M059J (cell line): Measurements from ENCODE around the gene PRR23B. TPM values are rescaled to one million over a fixed set of nuclear protein-coding genes. Genes with fewer than 3 reads are reported as not detected.

Experiments used
- DNase-seq: peaks from one replicate; pipeline ENCODE4 v3.0.0-alpha.2; 2012; ENCODE audit warnings: low read depth
- total RNA-seq: library from RNA; depleted of rRNA; stranded (reverse); fragments of >200 nt; shearing (Covaris generic); gene quantifications from 2 replicates; pipeline ENCODE4 v1.2.3, GENCODE V29; 2014; rRNA removed

The PRR23B gene
- total RNA-seq, 1 experiment from 2014 or later, result not detected

DNA sequence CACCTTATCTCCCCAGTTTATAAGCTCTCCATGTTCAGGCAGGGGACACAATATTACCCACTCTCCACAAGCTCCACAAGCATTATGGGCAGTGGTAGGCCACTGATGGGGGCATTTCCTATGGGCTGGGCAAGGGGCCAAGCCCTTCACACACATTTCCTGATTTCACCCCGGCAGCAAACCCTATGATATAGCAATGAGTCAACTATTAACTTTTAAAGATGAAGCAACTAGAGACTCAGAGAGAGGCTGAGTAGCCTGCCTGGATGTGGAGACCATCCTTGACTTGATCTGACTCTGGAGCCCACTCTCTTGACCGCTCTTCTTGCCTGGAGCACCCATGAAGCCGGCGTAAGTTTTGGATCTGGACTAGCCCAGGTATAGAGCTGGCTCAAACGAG, 46.3 kb downstream of the PRR23B start:
- DNase-seq, result peak; percentile 47

GRCh38 chr3:138972941-138973340, 47.8 kb downstream of the PRR23B start:
- no peak for DNase-seq

DNA sequence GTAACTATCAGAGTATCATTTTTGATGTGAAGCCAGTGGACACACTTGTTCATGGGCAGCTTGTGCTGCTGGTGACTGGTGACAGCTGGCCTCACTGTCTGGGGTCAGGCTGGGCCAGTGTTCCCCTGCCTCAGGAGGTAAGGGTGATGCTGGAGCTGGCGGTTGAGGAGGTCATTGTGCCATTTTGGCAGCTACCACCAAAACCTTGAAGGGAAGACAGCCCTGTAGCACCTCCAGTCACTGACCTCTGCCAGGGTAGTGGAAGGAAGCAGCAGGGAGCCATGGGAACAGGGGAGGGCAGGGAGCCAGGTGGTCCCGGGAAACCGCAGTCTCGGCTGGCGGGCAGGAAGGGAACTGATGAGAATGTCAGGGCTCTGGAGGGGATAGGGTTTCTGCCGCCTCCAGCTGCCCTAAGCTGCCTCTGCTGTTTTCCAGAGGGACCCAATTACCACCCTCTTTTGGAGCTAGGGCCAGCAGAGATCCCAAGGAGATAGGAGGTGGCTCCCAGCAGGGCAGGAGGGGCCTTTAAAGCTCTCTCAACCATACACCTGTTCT, 48.9 kb downstream of the PRR23B start:
- DNase-seq, result no peak

Other genes with a start within 250 kb of the PRR23B start
- 7.6 and 21.9 TPM in 2 replicates for gene PIK3CB, start 186.0 kb downstream of the PRR23B start, total RNA-seq
- gene FOXL2, start 73.8 kb downstream of the PRR23B start, total RNA-seq, result 0.22 and 2.3 TPM in 2 replicates
- gene FOXL2NB, start 73.7 kb downstream of the PRR23B start, total RNA-seq, result 1.4 and 2.6 TPM in 2 replicates
- gene PRR23A, start 14.7 kb downstream of the PRR23B start, total RNA-seq, result not detected in 2 replicates
- not detected in 2 replicates for gene PRR23C, start 24.0 kb upstream of the PRR23B start, total RNA-seq